NCI-H2196 (cell line): ENCODE results near the gene TBX21.
A peak's percentile ranks its signal among the peaks of the same experiment; 100 is the strongest.
"Not testable (repeated sequence)": the region's sequence is repeated elsewhere in the genome, so short reads cannot be mapped to it uniquely, and the experiment has no call there.

Experiments used
- DNase-seq: peaks from one replicate; lab custom pipeline; 2025; ENCODE audit not compliant: unreplicated experiment; lab: John Stamatoyannopoulos, UW

The TBX21 gene

DNA sequence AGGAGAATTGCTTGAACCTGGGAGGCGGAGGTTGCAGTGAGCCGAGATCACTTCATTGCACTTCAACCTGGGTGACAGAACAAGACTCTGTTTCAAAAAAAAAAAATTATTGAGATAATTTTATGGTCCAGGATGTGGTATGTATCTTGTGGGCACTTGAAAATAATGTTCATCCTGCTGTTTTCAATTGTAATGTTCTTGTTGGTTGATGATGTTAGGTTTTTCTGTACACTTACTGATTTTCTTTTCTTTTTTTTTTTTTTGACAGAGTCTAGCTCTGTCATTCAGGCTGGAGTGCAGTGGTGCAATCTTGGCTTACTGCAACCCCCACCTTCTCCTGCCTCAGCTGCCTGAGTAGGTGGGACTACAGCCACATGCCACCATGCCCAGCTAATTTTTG is 29.7 kb downstream of the TBX21 start:
- DNase-seq: no peak

DNA sequence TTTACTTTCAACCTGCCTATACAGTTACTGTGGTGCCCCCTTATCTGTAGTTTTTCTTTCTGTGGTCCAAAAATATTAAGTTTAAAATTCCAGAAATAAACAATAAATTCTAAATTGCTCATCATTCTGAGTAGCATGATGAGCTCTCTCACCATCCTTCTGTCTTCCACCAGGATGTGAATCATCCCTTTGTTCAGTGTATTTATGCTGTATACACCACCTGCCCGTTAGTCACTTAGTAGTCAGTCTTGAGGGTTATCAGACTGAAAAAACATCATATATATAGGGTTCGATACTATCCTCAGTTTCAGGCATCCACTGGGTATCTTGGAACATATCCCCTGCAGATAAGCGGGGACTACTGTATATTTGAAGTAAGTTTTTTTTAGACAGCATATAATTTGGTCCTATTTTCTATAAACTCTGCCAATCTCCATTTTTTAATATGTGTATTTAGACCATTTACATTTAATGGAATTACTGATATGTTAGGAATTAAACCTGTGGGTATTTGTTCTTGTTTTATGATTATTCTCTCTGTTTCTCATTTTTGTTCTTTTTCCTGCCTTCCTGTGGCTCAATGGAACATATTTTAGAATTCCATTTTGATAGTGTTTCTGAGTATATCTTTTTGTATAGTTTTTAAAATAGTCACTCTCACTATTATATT is 31.0 kb downstream of the TBX21 start:
- no peak for DNase-seq

DNA sequence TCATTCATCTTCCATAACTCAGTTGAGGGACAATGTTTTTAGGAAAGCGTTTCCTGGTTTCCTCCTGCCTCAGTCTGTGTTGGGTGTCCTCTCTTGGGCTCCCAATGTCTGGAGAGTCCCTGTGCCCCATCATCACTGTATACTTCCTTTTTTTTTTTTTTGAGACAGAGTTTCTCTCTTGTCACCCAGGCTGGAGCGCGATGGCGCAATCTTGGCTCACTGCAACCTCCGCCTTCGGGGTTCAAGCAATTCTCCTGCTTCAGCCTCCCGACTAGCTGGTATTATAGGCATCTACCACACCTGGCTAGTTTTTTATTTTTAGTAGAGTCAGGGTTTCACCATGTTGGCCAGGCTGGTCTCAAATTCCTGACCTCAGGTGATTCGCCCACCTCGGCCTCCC is 40.6 kb downstream of the TBX21 start:
- not testable (repeated sequence) for DNase-seq

DNA sequence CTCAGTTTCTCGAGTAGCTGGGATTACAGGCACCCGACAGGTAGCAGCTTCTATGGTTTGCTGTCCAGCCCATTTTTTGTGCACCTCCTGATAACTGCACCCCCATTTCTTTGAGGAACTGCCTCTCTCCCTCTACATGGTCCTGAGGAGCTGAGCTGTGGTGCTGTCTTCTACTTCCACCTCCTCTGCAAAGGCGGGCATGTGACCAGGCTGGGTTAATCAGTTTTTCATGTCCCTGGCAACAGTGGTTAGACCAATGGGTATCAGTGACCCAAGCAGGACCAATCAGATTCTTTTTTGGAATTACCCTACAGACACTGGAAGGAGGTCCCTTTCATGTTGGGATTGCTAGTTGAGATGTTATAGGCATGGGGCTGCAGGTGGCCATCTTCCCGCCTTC is 41.3 kb downstream of the TBX21 start:
- DNase-seq: no peak

DNA sequence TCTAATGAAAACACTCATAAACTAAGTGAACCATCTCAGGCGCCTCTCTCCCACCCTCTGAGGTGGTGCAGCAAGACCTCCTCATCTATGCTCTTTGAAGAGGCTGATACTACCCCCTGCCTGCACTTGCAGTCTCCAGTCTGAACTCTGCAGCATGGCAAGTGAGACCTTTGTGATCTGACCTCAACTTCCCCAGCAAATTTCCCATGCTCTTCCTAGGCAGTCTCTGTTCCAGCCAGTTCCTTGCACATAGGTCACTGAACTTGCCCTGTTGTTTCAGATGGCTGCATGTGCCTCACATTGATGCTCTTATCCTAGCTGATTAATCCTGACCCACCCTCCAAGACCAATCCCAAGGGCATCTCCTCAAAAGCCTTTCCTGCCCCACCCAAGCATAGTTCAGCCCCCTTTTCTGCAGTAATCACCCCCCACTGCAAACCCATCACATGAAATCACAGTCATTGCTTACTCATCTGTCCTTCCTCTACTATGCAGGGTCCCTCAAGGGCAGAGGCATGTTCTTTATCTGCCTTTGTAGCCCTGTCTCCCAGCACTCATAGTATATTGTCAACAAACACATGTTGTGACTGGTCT is 42.0 kb downstream of the TBX21 start:
- no peak for DNase-seq

DNA sequence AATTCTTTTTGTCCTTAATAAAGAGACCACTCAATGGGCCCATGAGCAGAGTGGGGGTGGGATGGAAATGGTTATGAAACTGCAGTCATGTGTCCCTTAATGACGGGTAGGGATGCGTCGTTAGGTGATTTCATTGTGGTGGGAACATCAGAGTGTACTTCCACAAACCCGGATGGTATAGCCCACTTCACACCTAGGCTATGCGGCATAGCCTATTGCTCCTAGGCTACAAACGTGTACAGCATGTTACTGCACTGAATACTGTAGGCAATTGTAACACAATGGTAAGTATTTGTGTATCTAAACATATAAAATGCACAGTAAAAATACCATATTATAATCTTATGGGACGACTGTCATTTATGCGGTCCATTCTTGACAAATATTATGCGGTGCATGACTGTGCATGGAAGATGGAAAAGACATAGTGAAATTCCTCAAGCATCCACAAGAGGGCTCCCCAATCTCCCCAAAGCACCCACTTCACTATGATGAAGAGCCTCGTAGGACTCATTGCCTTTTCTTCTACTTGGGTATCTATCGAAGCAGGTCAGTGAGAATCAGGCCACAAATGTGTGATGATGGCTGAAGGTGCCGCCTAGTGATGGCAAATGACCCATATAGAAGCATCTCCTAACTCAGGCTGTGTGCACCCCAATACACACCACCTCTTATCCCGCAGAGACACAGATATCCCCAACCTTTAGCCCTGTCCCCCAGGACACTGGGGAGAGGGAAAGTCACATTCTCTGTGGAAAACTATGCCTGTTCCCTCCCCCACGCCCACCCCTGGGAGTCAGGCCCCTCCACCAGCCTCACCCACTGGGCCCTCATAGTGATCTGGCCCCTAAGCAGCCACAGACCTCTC is 43.5 kb downstream of the TBX21 start:
- peak; percentile 54 for DNase-seq

DNA sequence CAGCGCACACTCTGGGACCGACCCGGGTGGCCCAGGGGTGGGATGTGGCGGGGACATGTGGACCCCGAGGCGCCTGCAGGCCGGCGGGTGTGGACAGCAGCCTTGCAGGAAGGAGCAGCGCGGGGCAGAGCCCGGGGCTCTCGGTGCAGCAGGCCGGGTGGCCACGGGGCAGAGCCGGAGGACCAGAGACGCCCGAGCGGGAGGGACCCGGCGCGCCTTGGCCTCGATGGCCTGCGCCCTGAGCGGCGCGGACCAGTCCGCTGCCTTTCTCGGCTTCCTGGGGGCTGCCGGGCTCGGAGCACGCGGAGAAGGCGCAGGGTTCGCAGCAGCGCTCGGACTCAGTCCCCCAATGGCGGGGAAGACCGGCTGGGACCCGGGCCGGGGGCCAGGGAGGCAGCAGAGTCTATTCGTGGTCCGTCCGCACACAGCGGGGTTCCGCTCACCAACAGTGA is 45.2 kb downstream of the TBX21 start:
- no peak for DNase-seq

DNA sequence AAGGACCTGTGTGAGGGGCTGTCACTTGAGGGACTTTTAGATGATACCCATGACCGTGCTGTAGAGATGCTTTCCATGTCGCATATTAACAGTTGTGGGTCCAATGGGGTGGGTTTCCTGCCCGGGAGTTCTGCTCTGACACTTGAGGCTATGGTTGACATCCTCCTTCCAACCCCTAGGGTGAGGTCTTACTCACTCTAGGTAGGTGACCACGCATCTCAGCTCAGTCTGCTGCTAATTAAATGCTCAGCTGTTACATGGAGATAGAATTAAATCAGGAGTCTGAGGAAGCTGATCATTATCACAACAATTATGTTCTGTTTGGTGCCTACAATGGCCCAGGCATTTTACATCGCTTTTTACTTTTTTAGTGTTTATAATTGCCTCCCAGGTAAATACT is 48.4 kb downstream of the TBX21 start:
- DNase-seq: no peak

DNA sequence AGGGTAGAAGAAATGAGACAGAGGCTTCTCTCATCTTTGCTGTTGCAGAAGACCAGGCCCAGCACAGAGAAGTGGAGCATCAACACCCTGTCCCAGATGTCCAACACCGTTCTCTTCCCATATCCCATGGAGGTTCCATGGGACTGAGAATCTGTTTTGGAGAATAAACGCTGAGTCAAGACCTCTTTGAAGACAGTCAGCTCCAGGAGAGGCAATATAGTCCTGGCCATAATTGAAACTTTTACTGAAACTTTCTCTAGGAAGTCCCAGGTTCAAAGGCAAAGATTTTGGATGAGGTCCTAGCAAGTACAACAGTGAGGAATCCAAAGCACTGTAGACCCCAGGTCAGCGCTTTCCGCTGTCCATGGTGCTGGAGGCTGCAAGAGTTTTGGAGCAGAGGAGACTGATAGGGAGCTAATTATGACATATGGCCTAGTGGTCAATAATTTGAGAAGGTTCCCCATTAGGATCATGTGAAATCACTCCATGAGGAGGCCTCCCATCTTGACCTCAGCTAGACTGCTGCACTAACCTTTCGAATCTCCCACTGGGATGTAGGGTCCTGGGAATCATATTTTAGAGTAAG is 52.6 kb downstream of the TBX21 start:
- DNase-seq: no peak

DNA sequence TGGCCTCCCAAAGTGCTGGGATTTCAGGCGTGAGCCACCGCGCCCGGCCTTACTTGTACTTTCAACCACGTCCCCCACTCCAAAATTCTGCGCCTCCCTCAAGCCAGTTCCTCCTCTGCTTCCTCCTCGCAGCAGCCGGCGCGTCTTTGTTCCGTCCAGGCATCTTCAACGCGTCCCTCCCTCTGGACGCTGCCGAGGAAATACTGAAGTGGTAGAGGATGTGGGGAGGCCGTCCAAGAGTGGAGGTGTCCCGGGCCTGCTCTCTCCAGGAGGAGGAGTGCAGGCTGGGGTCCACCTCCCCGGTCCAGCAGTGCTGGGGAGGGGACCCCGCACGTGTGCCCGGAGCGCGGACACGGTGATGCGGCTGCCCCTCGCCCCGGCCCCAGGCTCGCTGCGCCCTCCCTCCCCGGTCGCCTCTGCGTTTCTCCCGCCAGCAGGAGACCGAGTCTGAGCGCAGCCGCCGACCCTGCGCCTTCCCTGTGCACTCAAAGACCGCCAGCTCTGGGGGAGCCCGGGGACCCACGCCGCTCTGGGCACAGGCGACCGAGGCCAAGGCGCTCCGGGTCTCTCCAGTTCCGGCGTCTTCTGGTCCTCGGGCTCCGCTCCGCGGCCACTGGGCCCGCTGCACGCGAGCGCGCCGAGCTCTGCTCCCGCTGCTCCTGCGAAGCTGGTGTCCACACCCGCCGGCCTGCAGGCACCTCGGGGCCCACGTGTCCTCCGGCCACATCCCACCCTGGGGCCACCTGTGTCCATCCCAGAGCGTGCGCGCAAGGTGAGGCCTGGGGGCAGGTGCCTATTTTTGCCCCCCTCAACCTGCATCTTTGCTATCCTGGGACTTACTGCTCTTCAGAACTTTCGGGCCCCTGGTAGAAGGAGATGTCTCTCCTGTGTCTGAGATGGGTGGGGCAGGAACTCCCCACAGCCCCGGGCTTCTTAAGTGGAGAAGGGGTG is 56.9 kb downstream of the TBX21 start:
- peak; percentile 71 for DNase-seq

DNA sequence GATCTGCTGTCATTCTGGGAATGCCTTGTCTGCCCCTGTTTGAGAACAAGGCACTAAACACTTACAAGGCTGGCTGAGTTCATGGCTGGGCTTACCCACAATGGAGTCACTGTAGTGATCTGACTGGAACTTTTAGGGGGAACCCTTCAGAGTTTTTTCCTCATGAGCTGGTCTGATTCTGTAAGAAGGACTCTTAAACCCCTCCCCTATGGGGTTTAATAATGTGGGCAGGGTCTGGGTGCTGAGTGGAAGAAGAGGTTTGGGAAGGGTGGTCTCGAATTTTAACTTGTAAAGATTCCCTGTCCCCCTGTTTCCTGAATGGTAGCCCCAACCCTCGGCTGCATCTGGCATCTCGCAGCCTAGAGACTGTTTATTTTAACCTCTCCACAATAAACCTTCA is 58.0 kb downstream of the TBX21 start:
- DNase-seq: no peak

DNA sequence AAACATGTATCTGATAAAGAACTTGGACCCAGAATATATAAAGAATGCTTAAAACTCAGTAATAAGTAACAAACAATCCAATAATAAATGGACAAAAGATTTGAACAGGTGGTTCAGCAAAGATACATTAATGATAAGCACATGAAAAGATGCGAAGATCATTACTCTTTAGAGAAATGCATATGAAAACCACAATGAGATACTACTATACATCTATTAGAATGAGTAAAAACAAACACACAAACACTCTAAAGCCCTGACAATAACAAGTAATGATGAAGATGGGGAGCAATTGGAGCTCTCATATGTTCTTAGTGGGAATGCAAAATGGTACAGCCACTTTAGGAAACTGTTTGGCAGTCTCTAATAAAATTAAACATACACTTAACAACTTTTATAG is 59.4 kb downstream of the TBX21 start:
- DNase-seq: no peak

DNA sequence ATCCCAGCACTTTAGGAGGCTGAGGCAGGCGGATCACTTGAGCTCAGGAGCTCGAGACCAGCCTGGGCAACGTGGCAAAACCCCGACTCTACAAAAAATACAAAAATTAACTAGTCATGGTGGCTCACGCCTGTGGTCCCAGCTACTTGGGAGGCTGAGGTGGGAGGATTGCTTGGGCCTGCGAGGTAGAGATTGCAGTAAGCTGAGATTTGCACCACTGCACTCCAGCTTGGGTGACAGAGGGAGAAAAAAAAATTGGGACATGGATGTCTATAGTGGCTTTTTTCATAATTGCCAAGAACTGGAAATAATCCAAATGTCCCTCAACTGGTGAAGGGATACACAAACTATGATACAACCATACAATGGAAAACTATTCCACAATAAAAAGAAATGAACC is 59.9 kb downstream of the TBX21 start:
- no peak for DNase-seq
